Measurements from ENCODE around the gene FYB1. TPM values are rescaled to one million over a fixed set of nuclear protein-coding genes. Genes with fewer than 3 reads are reported as not detected.

FYB1 gene
- total RNA-seq, 1 experiment from 2014 or later: 0.52 TPM

GRCh38 chr5:39113354-39113953, 105.9 kb downstream of the FYB1 start:
- CTCF ChIA-PET: interaction anchor here (1.4 kb wide), 1 partner anchor 104 kb away, joined by 4 read pairs; no protein-coding TSS in a partner anchor
- ATAC-seq (no peak), DNase-seq (ENCODE audit: low spot score) (no peak)

More at GRCh38 chr5:39113354-39113953, 105.9 kb downstream of the FYB1 start:
- Mint-ChIP-seq H3K4me3 (no peak overlapping the region), H3K4me1 (no peaks in the 10 kb centered on the region), H3K36me3 (no peaks in the 10 kb centered on the region), H3K27me3 (ENCODE audit: low read depth) (no peaks in the 10 kb centered on the region), H3K27ac (no peak overlapping the region), H3K9me3 (no peaks in the 10 kb centered on the region)
- TF ChIP-seq E2F1 (CRISPR knock-in tag; IDR thresholded peaks at IDR 0.05) (no peak), CREB1 (CRISPR knock-in tag; IDR thresholded peaks at IDR 0.05) (no peak), JUN (CRISPR knock-in tag; IDR thresholded peaks at IDR 0.05) (no peak), ZBTB21 (CRISPR knock-in tag; IDR thresholded peaks at IDR 0.05; ENCODE audit: borderline replicate concordance) (no peak), ATF1 (CRISPR knock-in tag; IDR thresholded peaks at IDR 0.05) (no peak), ZNF423 (CRISPR knock-in tag; IDR thresholded peaks at IDR 0.05) (no peak), AR (CRISPR knock-in tag; IDR thresholded peaks at IDR 0.05) (no peak), PRDM15 (CRISPR knock-in tag; IDR thresholded peaks at IDR 0.05) (no peak), IRF1 (CRISPR knock-in tag; IDR thresholded peaks at IDR 0.05) (no peak), PREB (CRISPR knock-in tag; IDR thresholded peaks at IDR 0.05; ENCODE audit: borderline replicate concordance) (no peak), FOXK1 (CRISPR knock-in tag; IDR thresholded peaks at IDR 0.05) (no peak), E2F4 (CRISPR knock-in tag; IDR thresholded peaks at IDR 0.05; ENCODE audit: borderline replicate concordance, low read depth) (no peak), ATF3 (CRISPR knock-in tag; conservative IDR thresholded peaks at IDR 0.05) (no peak), ERG (CRISPR knock-in tag; IDR thresholded peaks at IDR 0.05) (no peak), IRF2 (CRISPR knock-in tag; IDR thresholded peaks at IDR 0.05; ENCODE audit: borderline replicate concordance, low read depth) (no peak)
- POLR2A ChIA-PET: no interaction called here

Measured in WTC11 (cell line).